ENCODE data around the gene ARID1B.

- TF ChIP-seq CTCF (conservative IDR thresholded peaks at IDR 0.05; ENCODE audit: low read depth, low read length) (no peak), EZH2 (IDR thresholded peaks at IDR 0.05; ENCODE audit: borderline replicate concordance, low read depth, low read length, poor library complexity, severe bottlenecking) (no peak)
Measured at GRCh38 chr6:156902782-156903181, 125.6 kb downstream of the ARID1B start.
